Sigmoid colon (tissue), 4 donors: ENCODE measurements around the gene COL12A1.
A peak's percentile ranks its signal among the peaks of the same experiment; 100 is the strongest.

Experiments used
- CTCF ChIP-seq, 4 experiments: fragments of 450-650 bp in 3 of 4; fragments of 200-600 bp in 1 of 4; IDR thresholded peaks; one replicate each; pipeline ENCODE4 v1.5.1; 2016 to 2019; ENCODE audit warnings: antibody characterized with exemption in 4 of 4, mild to moderate bottlenecking in 3 of 4, moderate library complexity in 2 of 4
- EP300 ChIP-seq, 4 donors: sonication (generic); formaldehyde crosslinking; IDR thresholded peaks; one replicate each; pipeline ENCODE4 v1.6.1; 2017; ENCODE audit warnings: antibody characterized with exemption in 4 of 4
- POLR2A ChIP-seq, 2 donors: fragments of 450-650 bp; IDR thresholded peaks; one replicate each; pipeline ENCODE4 v1.6.1; 2016; ENCODE audit warnings: antibody characterized with exemption in 2 of 2, mild to moderate bottlenecking in 2 of 2, moderate library complexity in 2 of 2

GRCh38 chr6:75204959-75205775 is 686 bp downstream of the COL12A1 start:
- TF ChIP-seq EP300 (IDR thresholded peaks at IDR 0.05) (no peak), POLR2A (IDR thresholded peaks at IDR 0.05) (peak in 1 of 2 donors; percentile 40), CTCF (IDR thresholded peaks at IDR 0.05) (no peak)
